Trophoblast cell (in vitro differentiated cells and primary cell): ENCODE results near the gene CLTB.

ENCODE experiments used
- DNase-seq, 2 donors: peaks; one replicate each; pipeline ENCODE4 v3.0.0-alpha.2; 2016
- H2AFZ ChIP-seq: 2 replicates; pipeline ENCODE4 v1.6.1; 2013; ENCODE audit warnings: low read length, moderate library complexity, mild to moderate bottlenecking; ENCODE audit not compliant: insufficient read depth, poor library complexity
- H2AK5ac ChIP-seq: 2 replicates; pipeline ENCODE4 v1.6.1; 2013; ENCODE audit warnings: mild to moderate bottlenecking, low read length
- H2BK120ac ChIP-seq: 2 replicates; pipeline ENCODE4 v1.6.1; 2013; ENCODE audit warnings: low read length, mild to moderate bottlenecking, moderate library complexity; ENCODE audit not compliant: insufficient read depth, poor library complexity
- H2BK12ac ChIP-seq: 2 replicates; pipeline ENCODE4 v1.6.1; 2013; ENCODE audit warnings: mild to moderate bottlenecking, low read length, moderate library complexity
- H2BK5ac ChIP-seq: 2 replicates; pipeline ENCODE4 v1.6.1; 2013; ENCODE audit warnings: low read length, low read depth, moderate library complexity, mild to moderate bottlenecking; ENCODE audit not compliant: poor library complexity
- H3K14ac ChIP-seq: 2 replicates; pipeline ENCODE4 v1.6.1; 2013; ENCODE audit warnings: mild to moderate bottlenecking, low read length
- H3K18ac ChIP-seq: 2 replicates; pipeline ENCODE4 v1.6.1; 2013; ENCODE audit warnings: mild to moderate bottlenecking, low read length
- H3K23ac ChIP-seq: 2 replicates; pipeline ENCODE4 v1.6.1; 2013; ENCODE audit warnings: low read length
- H3K27ac ChIP-seq: 2 replicates; pipeline ENCODE4 v1.5.1; 2013; ENCODE audit warnings: low read depth, mild to moderate bottlenecking, inconsistent platforms, low read length, moderate library complexity
- H3K27me3 ChIP-seq: 2 replicates; pipeline ENCODE4 v1.6.1; 2013; ENCODE audit warnings: inconsistent platforms, mild to moderate bottlenecking, low read length, moderate library complexity; ENCODE audit not compliant: insufficient read depth
- H3K36me3 ChIP-seq, 2 experiments: 1 replicate in 1 of 2; 2 replicates in 1 of 2; pipeline ENCODE4 v1.6.1; 2013; ENCODE audit warnings: low read length in 2 of 2, mild to moderate bottlenecking in 2 of 2, moderate library complexity in 1 of 2; ENCODE audit not compliant: insufficient read depth in 2 of 2, control insufficient read depth in 1 of 2
- H3K4ac ChIP-seq: 2 replicates; pipeline ENCODE4 v1.6.1; 2013; ENCODE audit warnings: low read depth, mild to moderate bottlenecking, low read length, moderate library complexity
- H3K4me1 ChIP-seq, 2 experiments: 1 replicate in 1 of 2; 2 replicates in 1 of 2; pipeline ENCODE4 v1.6.1; 2013; ENCODE audit warnings: low read length in 2 of 2, mild to moderate bottlenecking in 2 of 2, moderate library complexity in 1 of 2; ENCODE audit not compliant: insufficient read depth in 2 of 2, control insufficient read depth in 1 of 2
- H3K4me2 ChIP-seq: 2 replicates; pipeline ENCODE4 v1.6.1; 2013; ENCODE audit warnings: inconsistent platforms, mild to moderate bottlenecking, low read length, moderate library complexity
- H3K4me3 ChIP-seq: 2 replicates; pipeline ENCODE4 v1.5.1; 2013; ENCODE audit warnings: mild to moderate bottlenecking, low read depth, low read length, inconsistent platforms
- H3K79me1 ChIP-seq: one replicate; pipeline ENCODE4 v1.6.1; 2013; ENCODE audit warnings: low read length
- H3K79me2 ChIP-seq: 2 replicates; pipeline ENCODE4 v1.6.1; 2013; ENCODE audit warnings: low read length, mild to moderate bottlenecking; ENCODE audit not compliant: control insufficient read depth, insufficient read depth, poor library complexity
- H3K9ac ChIP-seq: 2 replicates; pipeline ENCODE4 v1.6.1; 2013; ENCODE audit warnings: mild to moderate bottlenecking, low read length
- H3K9me3 ChIP-seq: 2 replicates; pipeline ENCODE4 v1.6.1; 2013; ENCODE audit warnings: low read depth, mild to moderate bottlenecking, control low read depth, inconsistent platforms, low read length; ENCODE audit not compliant: insufficient read depth
- H4K12ac ChIP-seq: 2 replicates; pipeline ENCODE4 v1.6.1; 2013; ENCODE audit warnings: low read depth, mild to moderate bottlenecking, low read length, moderate library complexity
- H4K8ac ChIP-seq: 2 replicates; pipeline ENCODE4 v1.6.1; 2013; ENCODE audit warnings: low read depth, mild to moderate bottlenecking, low read length, moderate library complexity
- H4K91ac ChIP-seq: one replicate; pipeline ENCODE4 v1.6.1; 2013; ENCODE audit warnings: low read depth, mild to moderate bottlenecking, low read length, moderate library complexity
- WGBS: extraction: QIAGEN DNeasy Blood & Tissue Kit; methylation state at CpG from one replicate; pipeline ENCODE4 v1.1.7; 2013; ENCODE audit warnings: missing lambda C conversion rate; ENCODE audit not compliant: insufficient read length, insufficient coverage; ENCODE audit errors: extremely low coverage; 5-methylcytosine and 5-hydroxymethylcytosine counted together

Gene CLTB

GRCh38 chr5:176379881-176380280, 36.5 kb downstream of the CLTB start:
- H2BK5ac ChIP-seq: no peak overlapping the region
- H3K27ac ChIP-seq: no peak overlapping the region
- H3K79me2 ChIP-seq: no peaks in the 10 kb centered on the region
- H4K91ac ChIP-seq: no peak overlapping the region
- peaks cover 5% of the 10 kb centered on the region for H3K9me3 ChIP-seq
- no peak overlapping the region for H3K4ac ChIP-seq
- no peak overlapping the region for H4K8ac ChIP-seq
- no peak overlapping the region for H2BK12ac ChIP-seq
- H3K14ac ChIP-seq: no peak overlapping the region
- H2AFZ ChIP-seq: no peak overlapping the region
- H3K18ac ChIP-seq: no peak overlapping the region
- H2BK120ac ChIP-seq: no peak overlapping the region
- H3K9ac ChIP-seq: no peak overlapping the region
- WGBS: no CpG with 5 or more reads among the region's 3 CpGs
- no peaks in the 10 kb centered on the region for H3K79me1 ChIP-seq
- no peaks in the 10 kb centered on the region for H3K27me3 ChIP-seq
- no peak overlapping the region for H2AK5ac ChIP-seq
- no peak overlapping the region for H4K12ac ChIP-seq
- peaks cover 27 to 34% of the 10 kb centered on the region in 2 experiments for H3K36me3 ChIP-seq
- no peak for DNase-seq
- no peaks in the 10 kb centered on the region for H3K4me1 ChIP-seq
- no peak overlapping the region for H3K4me3 ChIP-seq
- H3K23ac ChIP-seq: no peak overlapping the region
- H3K4me2 ChIP-seq: no peak overlapping the region

- H4K12ac ChIP-seq: no peak overlapping the region
- no peak overlapping the region for H3K27ac ChIP-seq
- H3K4me2 ChIP-seq: no peak overlapping the region
- no peaks in the 10 kb centered on the region for H3K4me1 ChIP-seq
- no peaks in the 10 kb centered on the region for H3K27me3 ChIP-seq
- H3K4ac ChIP-seq: no peak overlapping the region
- no peak overlapping the region for H2BK12ac ChIP-seq
- no peak overlapping the region for H3K23ac ChIP-seq
- H3K79me1 ChIP-seq: no peaks in the 10 kb centered on the region
- H2AK5ac ChIP-seq: no peak overlapping the region
- H2BK5ac ChIP-seq: no peak overlapping the region
- no peak overlapping the region for H4K91ac ChIP-seq
- H2AFZ ChIP-seq: no peak overlapping the region
- H3K36me3 ChIP-seq: peaks cover 4% of the 10 kb centered on the region in 2 experiments
- H3K18ac ChIP-seq: no peak overlapping the region
- H3K9me3 ChIP-seq: no peaks in the 10 kb centered on the region
- no peak for DNase-seq
- no peak overlapping the region for H3K4me3 ChIP-seq
- H2BK120ac ChIP-seq: no peak overlapping the region
- H3K9ac ChIP-seq: no peak overlapping the region
- H4K8ac ChIP-seq: no peak overlapping the region
- no CpG with 5 or more reads among the region's 7 CpGs for WGBS
- no peak overlapping the region for H3K14ac ChIP-seq
- H3K79me2 ChIP-seq: no peaks in the 10 kb centered on the region
Measured at GRCh38 chr5:176373100-176373818, 43.1 kb downstream of the CLTB start.

- no peak overlapping the region for H2BK120ac ChIP-seq
- no peak overlapping the region for H3K4me2 ChIP-seq
- H2BK12ac ChIP-seq: no peak overlapping the region
- no peaks in the 10 kb centered on the region for H3K9me3 ChIP-seq
- no peak overlapping the region for H3K9ac ChIP-seq
- H3K18ac ChIP-seq: no peak overlapping the region
- no peaks in the 10 kb centered on the region for H3K4me1 ChIP-seq
- H4K8ac ChIP-seq: no peak overlapping the region
- H3K14ac ChIP-seq: no peak overlapping the region
- H3K79me1 ChIP-seq: no peaks in the 10 kb centered on the region
- peak; percentile 90 to 94 for DNase-seq
- no peak overlapping the region for H4K91ac ChIP-seq
- no CpG with 5 or more reads among the region's 13 CpGs for WGBS
- H3K23ac ChIP-seq: no peak overlapping the region
- no peak overlapping the region for H2AK5ac ChIP-seq
- H3K36me3 ChIP-seq: peaks cover 4 to 7% of the 10 kb centered on the region in 2 experiments
- H3K27ac ChIP-seq: no peak overlapping the region
- no peaks in the 10 kb centered on the region for H3K27me3 ChIP-seq
- H2AFZ ChIP-seq: no peak overlapping the region
- H3K4ac ChIP-seq: no peak overlapping the region
- H4K12ac ChIP-seq: no peak overlapping the region
- no peak overlapping the region for H3K4me3 ChIP-seq
- H2BK5ac ChIP-seq: no peak overlapping the region
- no peaks in the 10 kb centered on the region for H3K79me2 ChIP-seq
Measured at GRCh38 chr5:176371621-176372539, 44.5 kb downstream of the CLTB start.

- no peak overlapping the region for H3K18ac ChIP-seq
- no peak overlapping the region for H3K23ac ChIP-seq
- peaks cover 5 to 7% of the 10 kb centered on the region in 2 experiments for H3K4me1 ChIP-seq
- H3K27me3 ChIP-seq: peaks cover 11% of the 10 kb centered on the region
- no peak overlapping the region for H2BK5ac ChIP-seq
- no peak overlapping the region for H4K8ac ChIP-seq
- H3K27ac ChIP-seq: no peak overlapping the region
- no peak overlapping the region for H2BK120ac ChIP-seq
- no peak overlapping the region for H3K9ac ChIP-seq
- no peak overlapping the region for H4K91ac ChIP-seq
- H2AK5ac ChIP-seq: no peak overlapping the region
- no peaks in the 10 kb centered on the region for H3K79me2 ChIP-seq
- WGBS: no CpG with 5 or more reads among the region's 8 CpGs
- H3K4ac ChIP-seq: no peak overlapping the region
- no peak overlapping the region for H2AFZ ChIP-seq
- peaks cover 4% of the 10 kb centered on the region for H3K79me1 ChIP-seq
- H3K14ac ChIP-seq: no peak overlapping the region
- DNase-seq: no peak
- H2BK12ac ChIP-seq: no peak overlapping the region
- H4K12ac ChIP-seq: no peak overlapping the region
- H3K4me3 ChIP-seq: no peak overlapping the region
- no peak overlapping the region for H3K4me2 ChIP-seq
- peaks cover 4 to 7% of the 10 kb centered on the region in 2 experiments for H3K36me3 ChIP-seq
- peaks cover 2% of the 10 kb centered on the region for H3K9me3 ChIP-seq
Measured at GRCh38 chr5:176369934-176370711, 46.2 kb downstream of the CLTB start.
